Measurements from ENCODE around the gene SEL1L3. TPM values are rescaled to one million over a fixed set of nuclear protein-coding genes. Genes with fewer than 3 reads are reported as not detected.
A peak's percentile ranks its signal among the peaks of the same experiment; 100 is the strongest.
"Not testable (repeated sequence)": the region's sequence is repeated elsewhere in the genome, so short reads cannot be mapped to it uniquely, and the experiment has no call there.

The SEL1L3 gene
- total RNA-seq, 1 donor from 2014 or later, result 3.2 TPM

GRCh38 chr4:25882226-25882625, 19.4 kb upstream of the SEL1L3 start:
- intact Hi-C loops (cut with DNase I), result no loop called here
- no peak for ATAC-seq (ENCODE audit: poor library complexity)
- no peak for DNase-seq

DNA sequence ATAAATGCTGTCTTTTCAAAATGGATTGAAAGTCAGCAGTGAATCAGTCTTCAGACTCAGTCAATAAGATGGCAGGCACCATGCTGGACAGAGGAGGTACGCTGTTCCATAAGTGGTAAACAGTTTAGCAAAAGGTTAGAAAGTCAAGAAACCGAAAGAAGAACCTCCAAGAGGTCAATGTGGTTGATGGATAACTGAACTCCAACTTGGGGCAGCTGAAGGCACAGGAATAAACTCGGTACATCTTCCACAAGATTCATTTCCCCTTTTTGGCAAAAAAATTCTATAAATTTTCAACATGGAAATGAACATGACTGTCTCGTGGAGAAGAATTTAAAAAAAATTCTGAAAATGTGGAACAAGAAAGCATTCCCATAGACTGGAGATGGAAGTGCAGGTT, 18.4 kb upstream of the SEL1L3 start:
- intact Hi-C loops (cut with DNase I), result no loop called here
- ATAC-seq (ENCODE audit: poor library complexity), result no peak

DNA sequence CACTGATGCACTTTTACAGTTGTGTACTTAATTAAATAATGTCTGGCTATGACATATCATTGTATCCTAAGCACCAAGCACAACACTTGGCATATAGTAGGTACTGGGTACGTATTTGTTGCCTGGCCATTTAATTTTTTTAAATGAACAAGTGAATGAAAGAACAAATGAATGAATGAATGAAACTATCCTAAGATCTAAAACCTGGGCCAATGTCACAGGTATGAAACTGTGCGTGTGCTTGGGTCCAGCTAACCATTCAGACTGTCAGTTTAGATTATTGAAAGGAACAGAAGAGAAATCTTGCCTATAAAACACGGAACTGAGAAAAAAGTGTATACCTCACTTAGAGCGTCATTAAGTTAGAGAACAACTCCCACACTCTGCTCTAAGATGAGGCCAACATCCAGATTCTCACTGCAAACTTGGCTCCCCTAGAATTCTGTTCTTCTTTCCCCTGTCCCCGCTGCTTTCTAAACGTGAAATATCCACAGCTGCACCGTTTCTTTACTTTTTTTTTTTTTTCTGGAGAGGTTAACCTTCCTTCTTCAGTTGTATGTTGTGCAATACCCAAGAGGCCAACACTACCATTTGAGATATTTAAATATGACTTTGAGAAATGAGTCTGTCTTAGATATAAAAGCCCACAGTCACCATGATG, 17.3 kb upstream of the SEL1L3 start:
- ATAC-seq (ENCODE audit: poor library complexity) (peak; percentile 76), DNase-seq (no peak)
- intact Hi-C loops (cut with DNase I), result no loop called here

More for the DNA sequence above, 18.4 kb upstream of the SEL1L3 start:
- DNase-seq, result no peak

- intact Hi-C loops (cut with DNase I), result no loop called here
Observed at GRCh38 chr4:25879587-25879986, 16.8 kb upstream of the SEL1L3 start.

DNA sequence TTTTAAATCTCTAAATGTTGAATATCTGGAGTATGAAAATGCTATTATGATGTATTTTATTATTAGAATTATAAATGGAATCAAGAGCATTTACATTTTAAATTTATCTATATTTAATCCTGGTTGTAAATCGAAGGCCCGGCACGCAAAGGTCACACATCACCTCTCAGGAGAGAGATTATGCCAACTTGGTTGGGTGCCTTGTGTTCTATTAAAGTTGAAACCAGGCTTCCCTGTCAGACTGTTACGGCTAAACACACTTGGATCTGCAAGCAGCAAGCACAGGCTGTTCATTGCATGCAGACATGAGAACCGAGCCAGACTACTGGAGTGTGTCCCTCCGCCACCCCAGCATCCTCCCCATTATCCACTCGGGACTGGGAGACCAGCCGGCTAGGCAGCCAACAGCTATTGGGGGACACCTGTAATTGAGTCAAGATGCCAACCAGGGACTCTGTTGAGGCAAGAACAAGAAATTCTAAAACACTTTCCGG, 16.4 kb upstream of the SEL1L3 start:
- ATAC-seq (ENCODE audit: poor library complexity) (peak; percentile 49), DNase-seq (no peak)
- intact Hi-C loops (cut with DNase I), result no loop called here

More at GRCh38 chr4:25879587-25879986, 16.8 kb upstream of the SEL1L3 start:
- ATAC-seq (ENCODE audit: poor library complexity) (no peak), DNase-seq (no peak)

DNA sequence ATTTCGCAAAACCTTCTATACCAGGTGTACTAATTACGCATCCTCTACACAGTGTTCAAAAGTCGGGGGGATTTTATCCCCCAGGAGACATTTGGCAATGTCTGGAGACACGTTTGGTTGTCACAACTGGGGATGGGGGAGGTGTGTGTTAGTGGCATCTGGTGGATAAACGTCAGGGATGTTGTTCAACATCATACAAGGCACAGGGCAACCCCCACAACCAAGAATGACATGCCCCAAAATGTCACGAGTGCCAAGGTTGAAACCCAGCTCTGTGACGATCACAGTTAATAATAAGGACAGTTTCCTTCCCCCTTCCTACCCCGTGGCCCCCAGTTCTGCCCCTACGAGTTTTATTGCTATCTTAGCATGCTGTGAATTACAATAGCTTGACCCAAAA, 15.9 kb upstream of the SEL1L3 start:
- DNase-seq (no peak), ATAC-seq (ENCODE audit: poor library complexity) (no peak)
- intact Hi-C loops (cut with DNase I), result no loop called here

DNA sequence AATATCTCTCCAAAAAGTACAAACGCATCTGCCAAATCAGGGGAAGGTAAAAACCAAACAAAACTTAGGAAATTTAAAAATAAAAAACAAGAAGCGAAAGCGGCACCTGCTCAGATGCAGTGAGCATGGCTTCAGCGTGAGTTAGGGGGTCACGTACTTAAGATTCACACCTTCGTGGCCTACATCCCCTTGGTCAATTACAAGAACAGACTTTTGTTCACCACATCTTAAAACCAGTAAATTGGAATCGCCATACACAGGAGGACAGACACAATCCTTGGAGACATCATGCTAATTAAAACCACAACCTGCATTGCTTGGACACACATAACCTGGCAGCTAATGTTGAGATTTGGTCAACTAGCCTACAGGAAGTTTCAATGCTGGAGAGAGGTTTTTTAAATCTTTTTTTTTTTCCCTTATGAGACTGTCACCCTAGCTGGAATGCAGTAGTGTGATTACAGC, 12.5 kb upstream of the SEL1L3 start:
- intact Hi-C loops (cut with DNase I), result no loop called here
- DNase-seq, result no peak
- ATAC-seq (ENCODE audit: poor library complexity), result no peak

DNA sequence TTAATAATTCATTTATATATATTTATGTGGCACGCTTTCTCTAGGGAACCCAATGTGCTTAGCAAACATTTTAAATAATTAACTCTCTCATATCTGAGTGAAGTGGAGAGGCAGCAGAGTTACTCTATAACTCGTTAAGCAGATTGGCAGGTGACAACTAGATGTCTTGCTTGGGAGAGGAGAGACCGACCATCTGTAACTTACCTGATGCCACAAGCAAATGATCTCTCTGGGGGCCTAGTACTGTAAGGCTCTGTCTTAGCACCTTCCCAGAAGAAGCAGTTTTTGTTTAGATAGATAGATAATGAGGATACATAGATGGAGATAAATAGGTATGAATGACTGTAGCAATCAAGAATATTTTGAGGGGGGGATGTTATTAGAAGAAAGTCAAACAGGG, 11.9 kb upstream of the SEL1L3 start:
- intact Hi-C loops (cut with DNase I), result no loop called here
- DNase-seq (no peak), ATAC-seq (ENCODE audit: poor library complexity) (no peak)

GRCh38 chr4:25873632-25874129, 10.9 kb upstream of the SEL1L3 start:
- intact Hi-C loops (cut with DNase I), result no loop called here
- DNase-seq, result no peak
- ATAC-seq (ENCODE audit: poor library complexity), result no peak

GRCh38 chr4:25872851-25873631, 10.3 kb upstream of the SEL1L3 start:
- ATAC-seq (ENCODE audit: poor library complexity), result no peak
- intact Hi-C loops (cut with DNase I), result no loop called here

DNA sequence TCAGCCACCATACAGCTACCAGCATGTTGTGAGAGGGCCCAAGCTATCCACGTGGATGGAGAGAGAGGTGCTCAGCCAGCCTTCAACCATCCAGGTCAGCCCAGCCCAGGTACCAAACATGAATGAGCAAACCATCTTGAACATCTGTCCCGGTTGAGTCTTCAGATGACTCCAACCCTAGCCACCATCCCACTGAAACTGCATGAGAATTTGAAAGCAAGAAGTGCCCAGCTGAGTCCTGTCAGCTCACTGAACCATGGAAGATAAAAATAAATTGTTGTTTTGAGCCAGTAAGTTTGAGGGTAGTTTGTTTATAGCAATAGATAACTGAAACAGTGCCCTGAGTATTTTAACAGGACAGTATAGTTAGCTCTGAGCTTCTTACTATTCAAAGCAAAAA, 7.3 kb upstream of the SEL1L3 start:
- no peak for ATAC-seq (ENCODE audit: poor library complexity)
- intact Hi-C loops (cut with DNase I), result no loop called here
- DNase-seq, result no peak

More at GRCh38 chr4:25872851-25873631, 10.3 kb upstream of the SEL1L3 start:
- no peak for DNase-seq

DNA sequence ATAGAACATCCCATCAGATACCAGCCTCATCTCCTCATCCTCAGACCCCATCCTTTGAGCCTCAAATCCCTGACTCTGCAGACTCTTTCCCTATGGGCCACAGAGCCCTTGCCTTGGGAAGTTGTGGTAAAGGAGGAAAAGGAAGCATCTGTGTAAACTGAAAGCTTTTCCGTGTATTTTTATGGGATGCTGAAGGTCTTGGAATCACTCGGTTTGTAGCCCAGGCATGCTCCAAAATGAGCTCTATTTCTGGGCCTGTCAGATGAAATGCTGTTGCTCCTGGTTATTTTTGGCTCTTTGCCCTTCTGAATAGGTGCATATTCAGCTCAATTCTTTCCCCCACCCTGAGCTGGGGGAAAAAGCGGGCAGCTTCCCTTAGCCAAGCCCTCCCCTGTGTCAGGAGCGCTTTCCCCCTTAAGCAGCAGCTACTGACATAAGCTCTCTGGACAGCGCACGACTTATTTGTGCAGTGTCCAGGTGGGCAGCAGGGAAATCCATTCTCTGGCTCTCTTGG, 5.0 kb upstream of the SEL1L3 start:
- intact Hi-C loops (cut with DNase I), result no loop called here
- ATAC-seq (ENCODE audit: poor library complexity), result no peak

GRCh38 chr4:25866401-25866800, 3.6 kb upstream of the SEL1L3 start:
- intact Hi-C loops (cut with DNase I); DNase-seq; ATAC-seq (ENCODE audit: poor library complexity): not testable (repeated sequence)

More for the DNA sequence above, 5.0 kb upstream of the SEL1L3 start:
- DNase-seq, result no peak

DNA sequence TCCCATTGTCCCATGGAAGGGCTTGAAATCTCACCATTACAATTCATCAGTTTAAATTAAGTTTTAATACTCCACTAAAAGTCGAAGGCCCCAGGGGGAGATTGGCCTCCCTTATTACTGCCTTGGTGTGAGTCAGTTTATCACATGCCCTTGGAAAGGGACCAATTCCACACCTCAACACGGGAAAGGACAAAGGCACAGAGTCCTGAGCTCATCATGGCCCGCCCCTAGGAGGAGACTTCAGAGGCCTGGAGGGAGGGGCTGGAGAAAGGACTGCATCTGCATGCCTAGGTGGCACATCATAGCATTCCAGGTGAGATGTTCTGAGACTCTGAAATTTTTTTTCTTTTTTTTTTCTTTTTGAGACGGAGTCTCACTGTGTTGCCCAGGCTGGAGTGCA, 2.8 kb upstream of the SEL1L3 start:
- ATAC-seq (ENCODE audit: poor library complexity) (no peak), DNase-seq (no peak)
- intact Hi-C loops (cut with DNase I), result no loop called here

GRCh38 chr4:25863831-25864418, 1.1 kb upstream of the SEL1L3 start:
- intact Hi-C loops (cut with DNase I), result loop anchor here (5.0 kb wide), 1 partner anchor 48 kb away; the partner anchor contains the start of gene SMIM20
- no peak for DNase-seq
- no peak for ATAC-seq (ENCODE audit: poor library complexity)

DNA sequence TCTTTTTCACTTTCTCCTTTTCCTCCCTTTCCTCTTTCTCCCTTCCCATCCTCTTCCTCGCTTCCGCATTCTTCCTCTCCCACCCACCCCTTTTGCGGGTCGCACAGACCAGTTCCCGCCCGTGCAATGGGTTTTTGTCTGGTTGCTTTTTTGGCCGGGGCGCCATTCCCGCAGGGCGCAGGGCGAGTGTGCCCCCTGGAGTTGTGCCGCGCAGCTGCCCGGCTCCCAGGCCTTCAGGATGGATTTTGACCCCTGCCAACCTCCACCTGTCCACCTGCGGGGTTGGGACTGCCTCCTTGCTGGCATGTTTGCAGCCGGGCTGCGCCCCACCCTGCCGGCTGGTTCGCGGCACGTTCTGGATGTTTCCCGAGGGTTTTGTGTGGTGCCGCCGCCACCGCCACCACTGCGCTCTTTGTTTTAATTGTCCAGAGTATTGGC, 578 bp upstream of the SEL1L3 start:
- DNase-seq, result no peak
- peak; percentile 29 for ATAC-seq (ENCODE audit: poor library complexity)
- intact Hi-C loops (cut with DNase I), result loop anchor here (5.0 kb wide), 1 partner anchor 49 kb away; the partner anchor contains the start of gene SMIM20

DNA sequence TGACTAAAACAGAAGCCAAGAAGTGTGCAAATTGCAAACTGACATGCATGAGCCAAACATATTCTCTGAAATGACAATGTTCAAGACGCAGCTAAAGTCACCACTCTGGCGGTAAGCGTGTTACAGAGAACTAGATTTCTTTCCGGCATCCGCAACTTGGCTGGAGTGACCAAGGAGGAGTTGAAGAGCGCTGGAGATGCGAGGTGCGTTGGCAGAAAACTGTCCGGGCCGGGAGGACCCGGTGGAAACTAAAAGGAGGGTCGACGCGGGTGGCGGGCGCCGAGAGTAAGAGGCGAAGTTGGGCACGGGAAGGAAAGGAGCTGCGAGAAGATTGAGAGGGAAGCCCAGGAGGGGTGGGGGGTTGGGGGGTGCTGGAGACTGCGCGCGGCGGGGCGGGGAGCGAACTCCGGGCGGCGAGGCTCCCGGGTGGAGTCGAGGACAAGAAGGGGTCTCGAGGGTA, 807 bp downstream of the SEL1L3 start:
- ATAC-seq (ENCODE audit: poor library complexity) (peak; percentile 4), DNase-seq (no peak)
- intact Hi-C loops (cut with DNase I), result loop anchor here (5.0 kb wide), 1 partner anchor 50 kb away; the partner anchor contains the start of gene SMIM20

DNA sequence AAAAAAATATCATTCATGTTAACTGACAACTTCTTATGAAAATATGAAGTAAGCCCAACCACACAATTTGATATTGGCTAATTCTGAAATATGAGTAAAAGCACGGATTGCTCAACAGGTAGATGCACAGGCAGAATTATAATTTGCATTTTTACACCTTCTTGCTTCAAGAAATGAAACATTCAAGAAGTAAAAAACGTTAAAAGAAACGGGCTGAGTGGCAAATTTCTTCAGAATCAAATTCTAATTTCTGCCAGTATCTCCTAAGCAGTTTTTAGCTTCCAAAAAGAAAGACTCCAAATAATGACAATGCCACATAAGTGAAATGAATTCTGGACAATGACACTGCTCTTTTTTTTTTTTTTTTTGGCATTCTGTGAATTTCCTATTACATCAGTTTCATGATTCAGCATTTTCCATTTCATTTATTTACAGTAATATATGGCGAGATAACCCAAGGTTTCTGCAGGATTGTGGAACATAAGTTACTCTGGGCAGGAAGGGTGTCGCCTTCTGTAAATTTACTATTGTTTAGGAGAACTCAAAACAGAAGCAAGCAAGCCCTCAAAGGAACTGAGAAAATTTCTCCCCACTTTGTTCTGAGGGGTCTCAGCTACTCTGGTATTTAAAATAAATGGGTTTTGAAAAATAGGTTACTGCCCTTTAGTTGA, 1.4 kb downstream of the SEL1L3 start:
- ATAC-seq (ENCODE audit: poor library complexity), result no peak

More for the DNA sequence above, 1.4 kb downstream of the SEL1L3 start:
- intact Hi-C loops (cut with DNase I), result loop anchor here (5.0 kb wide), 1 partner anchor 51 kb away; the partner anchor contains the start of gene SMIM20
- no peak for DNase-seq

All from Right ventricle myocardium superior (tissue), 1 donor.